Measurements from ENCODE around the gene TFE3. TPM values are rescaled to one million over a fixed set of nuclear protein-coding genes. Genes with fewer than 3 reads are reported as not detected.

The TFE3 gene
- total RNA-seq, 1 experiment from 2014 or later: 59.8 TPM

Other genes with a start within 250 kb of the TFE3 start
- 52.8 and 57.9 TPM in 2 replicates for gene HDAC6, start 241.3 kb downstream of the TFE3 start, total RNA-seq (2021)
- gene ERAS, start 216.8 kb downstream of the TFE3 start, total RNA-seq (2021): 0.18 TPM in 1 of 2 replicates, not detected in the other
- 3.9 and 4.0 TPM in 2 replicates for gene PCSK1N, start 207.7 kb downstream of the TFE3 start, total RNA-seq (2021)
- 89.0 and 89.7 TPM in 2 replicates for gene TIMM17B, start 145.6 kb downstream of the TFE3 start, total RNA-seq (2021)
- gene PQBP1, start 145.4 kb downstream of the TFE3 start, total RNA-seq (2021): 87.5 and 87.9 TPM in 2 replicates
- 29.1 and 32.9 TPM in 2 replicates for gene SLC35A2, start 131.7 kb downstream of the TFE3 start, total RNA-seq (2021)
- 154 and 163 TPM in 2 replicates for gene PIM2, start 124.3 kb downstream of the TFE3 start, total RNA-seq (2021)
- 62.5 and 62.6 TPM in 2 replicates for gene OTUD5, start 85.8 kb downstream of the TFE3 start, total RNA-seq (2021)
- gene KCND1, start 71.5 kb downstream of the TFE3 start, total RNA-seq (2021): 5.7 and 7.0 TPM in 2 replicates
- 70.1 and 71.8 TPM in 2 replicates for gene GRIPAP1, start 41.1 kb downstream of the TFE3 start, total RNA-seq (2021)
- 14.5 and 15.7 TPM in 2 replicates for gene CCDC120, start 15.6 kb upstream of the TFE3 start, total RNA-seq (2021)
- 12.2 and 13.4 TPM in 2 replicates for gene PRAF2, start 30.6 kb upstream of the TFE3 start, total RNA-seq (2021)
- gene WDR45, start 36.5 kb upstream of the TFE3 start, total RNA-seq (2021): 31.5 and 35.8 TPM in 2 replicates
- gene GPKOW, start 80.4 kb upstream of the TFE3 start, total RNA-seq (2021): 15.8 and 17.1 TPM in 2 replicates
- gene MAGIX, start 119.4 kb upstream of the TFE3 start, total RNA-seq (2021): 1.3 and 1.9 TPM in 2 replicates
- gene PLP2, start 128.5 kb upstream of the TFE3 start, total RNA-seq (2021): 11.7 and 12.1 TPM in 2 replicates
- 9.7 and 12.2 TPM in 2 replicates for gene PRICKLE3, start 143.0 kb upstream of the TFE3 start, total RNA-seq (2021)
- 1.8 and 2.1 TPM in 2 replicates for gene SYP, start 156.8 kb upstream of the TFE3 start, total RNA-seq (2021)
- 0.94 and 1.4 TPM in 2 replicates for gene CACNA1F, start 190.0 kb upstream of the TFE3 start, total RNA-seq (2021)
- 12.1 and 12.2 TPM in 2 replicates for gene CCDC22, start 192.1 kb upstream of the TFE3 start, total RNA-seq (2021)
- 0.68 and 0.81 TPM in 2 replicates for gene FOXP3, start 221.4 kb upstream of the TFE3 start, total RNA-seq (2021)
- 6.9 and 7.3 TPM in 2 replicates for gene PPP1R3F, start 226.4 kb upstream of the TFE3 start, total RNA-seq (2021)

Measured in H9 (cell line).